HL-60/S4 treated with phorbol 12-myristate 13-acetate at 8.2 ng/mL for 4 days and 3 days (cell line): ENCODE data around the gene ITPR3.

ENCODE experiments used
- in situ Hi-C: fragments of 300-500 bp; cut with MboI; formaldehyde crosslinking; loops from 2 replicates; pipeline ENCODE4 v1.15.0; 2022; ENCODE audit warnings: low sequenced_read_pairs

ITPR3 gene

DNA sequence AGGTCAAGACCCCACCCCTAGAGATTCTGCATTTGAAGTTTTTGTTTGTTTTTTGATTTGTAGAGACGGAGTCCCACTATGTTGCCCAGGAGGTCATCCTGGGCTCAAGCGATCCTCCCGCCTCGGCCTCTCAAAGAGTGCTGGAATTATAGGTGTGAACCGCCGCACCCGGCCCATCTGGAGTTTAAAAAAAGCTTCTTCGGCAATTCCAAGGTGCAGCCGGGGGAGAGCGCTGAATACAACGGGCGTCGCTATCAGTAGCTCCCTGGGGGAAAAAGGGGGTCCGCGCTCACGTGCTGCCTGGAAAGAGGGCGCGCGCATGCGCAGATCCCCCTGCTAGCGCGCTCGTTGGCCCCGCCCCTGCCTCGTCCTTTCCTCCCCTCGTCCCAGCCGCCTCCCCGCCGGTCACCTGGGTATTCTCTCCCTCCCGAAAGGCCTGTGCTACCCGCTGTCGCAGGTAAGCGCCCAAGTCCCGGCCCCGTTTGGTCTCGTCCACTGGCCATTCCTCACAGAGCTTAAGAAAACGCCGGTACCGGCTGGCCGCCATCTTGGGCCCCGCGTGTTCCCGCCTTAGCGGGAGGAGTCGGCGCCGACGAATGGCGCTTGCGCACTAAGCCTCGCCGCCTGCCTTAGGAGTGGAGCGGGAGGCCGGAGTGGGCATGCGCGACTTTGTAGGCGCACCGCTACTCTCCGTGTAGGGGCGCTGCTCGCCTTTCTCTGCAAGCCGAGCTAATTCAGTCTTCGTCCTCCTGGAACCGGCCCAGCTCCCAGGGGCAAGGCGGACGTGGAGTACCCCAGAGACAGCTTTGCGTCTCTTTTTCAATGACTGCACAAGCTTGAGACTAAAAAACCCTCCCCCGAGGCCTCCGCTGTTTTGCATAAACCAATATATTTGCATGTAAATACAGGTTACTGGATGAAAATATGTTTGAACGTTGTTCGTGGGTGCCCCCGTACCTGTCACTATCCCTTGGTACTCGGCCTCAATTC, 90.3 kb downstream of the ITPR3 start, which contains the start of gene UQCC2:
Gene UQCC2, minus strand, starts transcription at position 561 of the 990 bp plus-strand sequence. Its CDS starts 14 bp downstream, at position 547.
- in situ Hi-C loops = no loop called here

DNA sequence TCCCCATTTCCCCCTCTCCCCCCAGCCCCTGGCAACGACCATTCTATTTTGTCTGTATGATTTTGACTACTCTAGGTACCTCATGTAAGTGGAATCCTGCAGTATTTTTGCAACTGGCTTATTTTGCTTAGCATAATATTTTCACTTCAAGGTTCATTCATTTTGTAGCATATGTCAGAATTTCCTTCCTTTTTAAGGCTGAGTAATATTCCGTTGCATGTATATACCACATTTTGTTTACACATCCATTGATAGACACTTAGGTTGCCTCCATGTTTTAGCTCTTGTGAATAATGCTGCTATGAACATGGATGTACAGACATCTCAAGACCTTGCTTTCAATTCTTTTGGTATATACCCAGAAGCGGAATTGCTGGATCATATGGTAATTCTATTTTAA, 91.8 kb downstream of the ITPR3 start:
- in situ Hi-C loops = no loop called here

DNA sequence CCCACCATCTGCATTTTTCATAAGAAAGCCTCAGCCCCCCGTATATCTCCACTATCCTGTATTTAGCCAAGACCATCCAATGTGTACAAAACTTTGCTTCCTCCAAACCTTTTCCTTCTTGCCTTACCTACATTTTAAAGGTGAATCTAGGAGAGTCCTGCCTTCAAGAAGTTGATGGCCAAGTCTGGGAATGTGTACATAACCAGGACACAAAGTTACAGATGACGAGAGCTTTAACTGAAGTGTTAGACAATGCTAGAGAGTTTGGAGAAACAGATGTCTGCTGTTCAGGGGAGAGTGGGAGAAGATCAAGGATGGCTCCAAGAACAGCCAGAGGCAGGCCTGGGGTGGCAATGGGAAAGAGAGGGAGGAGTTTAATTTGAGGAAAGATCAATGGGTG, 92.7 kb downstream of the ITPR3 start:
- in situ Hi-C loops = no loop called here

DNA sequence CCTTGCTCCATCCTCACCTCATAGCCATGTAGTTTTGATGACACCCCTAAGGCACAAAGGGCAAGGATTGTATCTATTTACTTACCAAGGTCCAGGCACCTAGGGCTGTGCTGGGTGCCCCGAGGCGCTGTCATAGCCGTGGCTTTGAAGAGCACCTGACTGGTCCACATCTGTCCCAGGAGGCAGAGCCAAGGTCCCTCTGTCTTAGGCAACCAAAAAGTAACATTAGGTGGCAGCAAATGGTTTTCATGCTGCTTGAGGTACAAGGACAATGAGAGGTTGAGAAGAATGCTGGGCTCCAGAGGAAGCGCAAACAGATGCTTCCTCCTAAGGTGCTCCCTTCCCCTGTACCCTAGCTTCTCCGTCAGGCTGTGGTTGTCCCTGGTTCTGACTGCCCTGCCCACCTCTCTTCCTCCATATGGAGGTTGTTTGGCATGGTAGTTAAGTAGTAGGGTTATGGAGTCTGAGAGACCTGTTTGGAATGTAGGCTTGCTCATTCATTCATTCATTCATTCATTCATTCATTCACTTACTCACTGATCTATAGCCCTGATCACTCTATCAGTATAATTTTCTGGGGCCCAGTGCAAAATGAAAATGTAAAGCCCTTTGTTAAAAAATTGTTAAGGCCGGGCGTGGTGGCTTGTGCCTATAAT, 93.4 kb downstream of the ITPR3 start:
- in situ Hi-C loops = no loop called here

DNA sequence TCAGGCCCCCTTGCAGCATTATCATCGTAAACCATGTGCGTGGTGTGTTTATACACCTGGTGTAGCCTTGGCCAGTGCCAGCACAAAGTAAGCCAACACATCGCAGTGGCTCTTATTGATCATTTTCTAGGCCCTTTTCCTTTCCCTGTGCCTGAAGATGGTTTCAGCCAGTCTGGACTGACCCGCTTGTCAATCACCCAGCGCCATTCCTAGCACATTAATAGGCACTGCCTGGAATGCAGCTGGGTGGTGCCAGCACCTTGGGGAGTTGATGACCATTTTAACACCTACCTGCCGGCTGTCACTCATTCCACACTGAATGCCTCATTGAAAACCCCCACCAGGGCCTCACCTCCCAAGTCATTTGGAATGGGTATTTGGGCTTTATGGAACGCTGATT, 95.3 kb downstream of the ITPR3 start:
- in situ Hi-C loops = no loop called here

- in situ Hi-C loops = no loop called here
Observed at GRCh38 chr6:33716890-33717632, 95.9 kb downstream of the ITPR3 start.

DNA sequence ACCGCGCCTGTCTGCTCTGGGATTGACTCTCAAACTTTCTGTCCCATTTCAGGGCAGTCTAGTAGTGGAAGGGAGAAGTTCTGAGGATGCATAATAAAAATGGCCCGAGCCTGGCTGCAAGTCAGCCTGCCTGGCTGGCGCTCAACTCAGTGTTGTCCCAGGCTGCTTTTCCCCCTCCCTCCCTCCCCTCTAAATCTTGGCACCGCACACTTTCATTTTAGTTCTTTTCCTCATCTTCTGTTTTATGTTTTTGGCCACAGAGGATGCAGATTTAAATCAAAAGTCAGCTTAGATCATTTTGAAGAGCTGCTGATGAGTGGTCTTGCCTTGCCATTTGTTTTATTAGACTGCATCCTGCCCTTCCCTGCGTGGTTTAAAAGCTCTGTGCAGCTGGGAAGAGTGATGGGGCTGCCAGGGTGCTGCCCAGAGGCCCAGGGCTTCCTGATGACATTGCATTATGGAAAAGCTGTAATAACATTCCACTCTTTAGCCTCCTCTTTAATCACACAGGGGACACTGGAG, 96.9 kb downstream of the ITPR3 start:
- in situ Hi-C loops = no loop called here

DNA sequence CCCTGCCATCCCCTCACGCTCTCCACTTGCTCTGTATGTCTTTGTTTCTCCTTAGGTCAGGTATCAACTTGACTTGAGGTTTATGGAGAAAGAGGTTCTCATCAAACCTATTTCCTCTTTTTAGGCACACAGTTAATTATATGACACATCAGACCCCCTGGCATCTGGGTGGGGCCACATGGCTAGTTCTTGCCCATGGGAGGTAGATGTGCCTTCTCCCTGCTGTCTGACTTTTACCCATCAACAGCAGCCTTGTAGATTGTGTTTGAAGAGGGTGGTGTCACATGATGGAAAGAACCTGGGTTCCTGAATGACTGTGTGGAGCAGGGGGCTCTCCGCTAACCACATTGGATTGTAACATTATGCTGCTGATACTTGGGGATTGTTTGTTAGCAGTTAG, 97.6 kb downstream of the ITPR3 start:
- in situ Hi-C loops = no loop called here

GRCh38 chr6:33719326-33719987, 98.3 kb downstream of the ITPR3 start:
- in situ Hi-C loops = no loop called here

GRCh38 chr6:33720998-33721397, 99.9 kb downstream of the ITPR3 start:
- in situ Hi-C loops = no loop called here

DNA sequence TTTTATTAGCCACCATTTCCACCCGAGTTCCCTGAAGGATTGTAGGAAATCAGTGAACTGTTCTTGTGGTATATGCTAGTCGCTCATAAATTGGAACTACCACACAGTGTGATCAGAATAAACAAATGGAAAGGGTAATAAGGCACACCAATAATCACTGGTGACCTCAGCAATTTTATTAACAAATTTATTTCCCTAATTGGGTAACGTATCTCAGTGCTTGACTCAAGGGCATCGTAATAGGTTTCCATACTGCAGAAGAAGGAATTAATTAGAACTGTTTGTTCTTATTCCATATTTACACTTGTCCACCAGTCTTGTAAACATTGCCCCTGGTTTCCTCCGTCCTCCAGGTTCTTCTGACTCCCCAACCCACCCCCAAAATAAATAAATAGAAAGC, 100.4 kb downstream of the ITPR3 start:
- in situ Hi-C loops = no loop called here

DNA sequence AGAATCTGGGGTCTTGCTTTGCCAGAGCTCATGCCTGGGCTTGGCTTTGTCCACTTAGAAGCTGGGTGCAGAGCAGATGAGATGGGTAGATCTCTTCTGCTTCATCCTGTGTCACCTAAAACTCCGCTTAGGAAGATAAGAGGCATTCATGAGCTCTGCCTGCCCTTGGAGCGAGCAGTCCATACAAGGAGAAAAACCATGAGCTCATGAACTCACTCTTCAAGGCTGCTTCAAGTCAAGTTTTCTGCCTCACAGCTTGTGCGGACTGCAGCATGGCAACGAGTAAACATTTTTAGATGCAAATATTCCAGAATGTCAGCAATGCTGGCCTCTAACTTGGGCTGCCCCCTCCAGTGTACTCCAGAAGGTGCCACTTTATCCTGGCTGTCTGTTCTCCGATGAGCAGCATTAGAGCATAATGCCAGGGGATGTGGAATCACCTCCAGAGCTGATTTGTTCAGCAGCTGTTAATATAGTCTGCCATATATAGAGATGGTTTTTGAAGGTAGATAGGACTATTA, 101.0 kb downstream of the ITPR3 start:
- in situ Hi-C loops = no loop called here

GRCh38 chr6:33723371-33724085, 102.4 kb downstream of the ITPR3 start:
- in situ Hi-C loops = no loop called here

DNA sequence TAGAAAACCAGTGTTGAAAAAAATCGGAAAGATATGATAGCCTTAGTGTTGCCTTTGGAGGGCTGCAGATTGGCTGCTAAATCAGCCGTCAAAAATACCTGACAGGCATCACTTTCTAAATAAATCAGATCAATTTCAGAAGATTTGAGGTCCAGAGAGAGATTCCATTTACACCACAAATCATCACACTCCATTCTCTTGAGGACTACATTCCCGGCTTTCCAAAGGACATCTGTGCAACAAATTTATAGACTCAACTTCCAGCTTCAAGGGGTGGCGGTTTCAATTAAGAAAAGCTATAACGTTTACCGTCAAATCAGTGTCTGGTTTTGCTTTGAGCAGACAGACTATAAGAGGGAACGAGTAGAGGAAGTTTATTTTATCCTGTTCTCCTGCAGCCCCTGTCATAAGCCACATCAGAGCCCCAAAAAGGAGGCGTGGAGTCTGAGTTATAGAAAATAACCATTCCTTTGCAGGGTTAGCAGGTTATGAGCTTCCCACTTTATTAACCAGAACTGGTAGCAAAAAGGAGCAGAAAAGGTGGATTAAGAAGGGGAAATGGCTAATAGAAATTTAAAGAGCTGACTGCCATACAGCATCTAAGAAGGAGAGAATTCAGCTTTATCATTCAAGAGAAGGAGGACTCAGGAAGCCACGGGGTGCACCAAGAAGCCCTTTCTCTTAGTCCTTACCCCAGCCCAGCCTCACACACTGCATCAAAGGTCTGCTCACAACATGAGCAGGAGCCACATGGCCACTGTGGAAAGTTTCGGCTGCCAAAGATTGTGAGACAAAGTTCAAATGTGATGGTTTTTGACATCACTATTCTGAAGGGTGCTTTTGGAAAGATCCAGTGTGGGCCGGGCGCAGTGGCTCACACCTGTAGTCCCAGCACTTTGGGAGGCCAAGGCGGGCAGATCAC, 103.2 kb downstream of the ITPR3 start:
- in situ Hi-C loops = no loop called here

DNA sequence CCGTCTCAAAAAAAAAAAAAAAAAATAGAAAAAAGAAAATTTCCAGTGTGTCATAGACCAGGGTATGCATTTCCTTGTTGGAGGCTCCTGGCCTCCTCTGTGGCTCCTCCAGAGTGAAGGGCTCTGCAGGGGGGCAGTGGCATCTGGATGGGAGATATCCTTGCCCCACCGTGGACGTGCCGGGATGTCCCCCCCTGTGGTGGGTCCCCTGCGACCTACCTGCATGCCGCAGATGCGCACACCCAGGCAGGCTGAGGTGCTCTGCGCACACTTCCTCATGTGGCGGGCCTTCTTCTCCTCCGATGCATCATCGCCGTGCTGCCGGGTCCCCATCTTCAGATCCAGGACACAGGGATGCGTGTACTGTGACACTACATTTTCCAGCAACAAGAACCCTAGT, 104.1 kb downstream of the ITPR3 start:
- in situ Hi-C loops = no loop called here

DNA sequence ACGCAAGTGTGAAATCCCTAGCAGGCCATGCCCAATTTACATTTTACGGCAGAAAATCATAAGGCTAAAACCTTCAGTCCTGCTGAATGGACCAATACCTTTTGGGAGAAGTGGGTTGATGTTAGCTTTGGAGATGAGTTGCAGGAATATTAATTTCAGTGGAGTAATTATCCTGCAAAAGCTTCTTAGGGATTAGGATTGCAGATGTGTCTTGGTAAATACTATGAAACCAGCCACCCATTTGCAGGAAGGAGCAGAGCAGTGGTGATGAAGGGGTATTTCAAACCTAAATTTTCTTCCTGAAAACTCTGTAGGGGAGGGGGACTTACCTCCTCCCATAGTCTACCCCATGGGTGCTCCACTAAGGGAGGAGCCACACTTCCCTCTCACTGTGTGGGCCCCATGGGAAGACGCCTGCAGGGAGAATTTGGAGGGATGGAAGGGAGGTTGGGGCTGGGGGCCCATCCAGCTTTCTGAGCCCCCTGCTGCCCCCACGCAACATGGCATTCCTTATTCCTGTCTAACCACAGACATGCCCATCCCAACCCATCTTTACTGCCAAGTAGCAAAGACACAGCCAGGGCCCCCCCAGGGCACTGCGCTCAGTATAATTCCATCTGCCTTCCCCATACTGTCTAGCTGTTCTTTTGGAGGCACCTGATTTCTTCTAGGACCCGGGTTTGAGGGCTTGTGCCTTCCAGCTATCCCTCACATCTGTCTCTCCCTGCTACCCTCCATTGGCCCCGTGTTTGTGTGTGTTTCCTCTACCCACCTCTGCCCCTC, 105.0 kb downstream of the ITPR3 start:
- in situ Hi-C loops = no loop called here

GRCh38 chr6:33726696-33727095, 105.6 kb downstream of the ITPR3 start:
- in situ Hi-C loops = no loop called here

DNA sequence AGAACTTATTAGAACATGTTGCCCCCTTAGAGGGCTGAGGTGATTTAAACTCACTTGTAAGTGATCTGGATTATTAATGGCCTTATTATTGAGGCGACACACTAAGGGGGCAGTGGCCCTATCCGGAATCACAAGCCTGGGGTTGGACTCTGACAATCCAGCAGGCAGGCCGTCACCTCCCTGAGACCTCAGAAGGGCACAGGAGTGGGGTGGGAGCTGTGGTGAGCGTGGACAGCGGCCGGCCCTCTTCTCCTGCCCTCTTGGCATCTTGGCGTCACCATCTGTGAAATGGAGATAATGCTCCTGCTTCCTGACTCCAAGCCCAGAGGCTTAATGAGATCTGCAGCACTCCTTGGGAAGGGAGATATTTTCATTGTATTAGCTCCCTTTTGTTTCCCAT, 106.0 kb downstream of the ITPR3 start:
- in situ Hi-C loops = no loop called here
